ENCODE data around the gene KCNQ4. TPM values are rescaled to one million over a fixed set of nuclear protein-coding genes. Genes with fewer than 3 reads are reported as not detected.

The KCNQ4 gene
- total and polyA plus RNA-seq, 2 of the 8 experiments (the other 6 are each of a cell fraction or from before 2014, with no cell fraction given) = 2.2 to 3.9 TPM

- TF ChIP-seq CHD7 (IDR thresholded peaks at IDR 0.05; ENCODE audit: insufficient replicate concordance, low read length) = no peak
- no peak for TF ChIP-seq GTF2F1 (IDR thresholded peaks at IDR 0.05; ENCODE audit: borderline replicate concordance, low read depth, low read length)
- no peak for TF ChIP-seq SIRT6 (IDR thresholded peaks at IDR 0.05; ENCODE audit: low read length)
Measured at GRCh38 chr1:40836283-40836682, 52.7 kb downstream of the KCNQ4 start (continued).
